Osteocyte (in vitro differentiated cells): Measurements from ENCODE around the gene PAEP. TPM values are rescaled to one million over a fixed set of nuclear protein-coding genes. Genes with fewer than 3 reads are reported as not detected.

Experiments
- DNase-seq: peaks from one replicate; pipeline ENCODE4 v3.0.0; 2021; ENCODE audit warnings: mixed read lengths; ENCODE audit not compliant: unreplicated experiment; ENCODE audit errors: extremely low spot score
- H3K27ac Mint-ChIP-seq: one replicate; pipeline ENCODE4 v1.8.0; 2021; ENCODE audit warnings: mild to moderate bottlenecking, mixed read lengths; ENCODE audit not compliant: unreplicated experiment
- H3K27me3 Mint-ChIP-seq: one replicate; pipeline ENCODE4 v1.8.0; 2021; ENCODE audit warnings: mixed read lengths; ENCODE audit not compliant: unreplicated experiment
- H3K36me3 Mint-ChIP-seq: one replicate; pipeline ENCODE4 v1.8.0; 2021; ENCODE audit warnings: mixed read lengths; ENCODE audit not compliant: unreplicated experiment
- H3K4me1 Mint-ChIP-seq: one replicate; pipeline ENCODE4 v1.8.0; 2021; ENCODE audit warnings: mixed read lengths; ENCODE audit not compliant: unreplicated experiment
- H3K4me3 Mint-ChIP-seq: one replicate; pipeline ENCODE4 v1.8.0; 2021; ENCODE audit warnings: mild to moderate bottlenecking, moderate library complexity, mixed read lengths; ENCODE audit not compliant: unreplicated experiment
- H3K9me3 Mint-ChIP-seq: one replicate; pipeline ENCODE4 v1.8.0; 2021; ENCODE audit warnings: mixed read lengths; ENCODE audit not compliant: unreplicated experiment
- CTCF ChIP-seq: fragments of 200-600 bp; sonication (generic); IDR thresholded peaks from 2 replicates; pipeline ENCODE4 v1.5.0; 2021; ENCODE audit warnings: antibody characterized with exemption, mild to moderate bottlenecking, moderate library complexity
- total RNA-seq: library from RNA; stranded (reverse); gene quantifications from 2 replicates; pipeline ENCODE4 v1.2.1, GENCODE V29; 2021

The PAEP gene
- total RNA-seq, 1 donor from 2014 or later = not detected

- Mint-ChIP-seq H3K4me3 (no peak overlapping the region), H3K9me3 (peaks cover 5% of the 10 kb centered on the region), H3K36me3 (no peaks in the 10 kb centered on the region), H3K27me3 (peaks cover 3% of the 10 kb centered on the region), H3K4me1 (no peaks in the 10 kb centered on the region), H3K27ac (no peak overlapping the region)
- no peak for TF ChIP-seq CTCF
- no peak for DNase-seq
Measured at GRCh38 chr9:135554718-135555117, 6.8 kb upstream of the PAEP start.

- TF ChIP-seq CTCF = no peak
- Mint-ChIP-seq H3K4me3 (no peak overlapping the region), H3K27me3 (peaks cover 3% of the 10 kb centered on the region), H3K9me3 (peaks cover 5% of the 10 kb centered on the region), H3K36me3 (no peaks in the 10 kb centered on the region), H3K27ac (no peak overlapping the region), H3K4me1 (no peaks in the 10 kb centered on the region)
- no peak for DNase-seq
Measured at GRCh38 chr9:135555203-135555602, 6.4 kb upstream of the PAEP start.

GRCh38 chr9:135555910-135556309, 5.6 kb upstream of the PAEP start:
- no peaks in the 10 kb centered on the region for H3K4me1 Mint-ChIP-seq
- H3K9me3 Mint-ChIP-seq = peaks cover 5% of the 10 kb centered on the region
- DNase-seq = no peak
- no peak for TF ChIP-seq CTCF
- H3K27ac Mint-ChIP-seq = no peak overlapping the region
- H3K4me3 Mint-ChIP-seq = no peak overlapping the region
- H3K36me3 Mint-ChIP-seq = no peaks in the 10 kb centered on the region
- peaks cover 3% of the 10 kb centered on the region for H3K27me3 Mint-ChIP-seq

GRCh38 chr9:135559606-135560005, 1.9 kb upstream of the PAEP start:
- Mint-ChIP-seq H3K36me3 (no peaks in the 10 kb centered on the region), H3K27me3 (peaks cover 3% of the 10 kb centered on the region)
- no peak for TF ChIP-seq CTCF

GRCh38 chr9:135562235-135562745, 734 bp downstream of the PAEP start:
- no peaks in the 10 kb centered on the region for H3K27me3 Mint-ChIP-seq
- no peaks in the 10 kb centered on the region for H3K4me1 Mint-ChIP-seq
- no peak overlapping the region for H3K4me3 Mint-ChIP-seq
- no peak for DNase-seq
- TF ChIP-seq CTCF = no peak
- H3K27ac Mint-ChIP-seq = no peak overlapping the region
- H3K36me3 Mint-ChIP-seq = no peaks in the 10 kb centered on the region
- H3K9me3 Mint-ChIP-seq = no peaks in the 10 kb centered on the region

More at GRCh38 chr9:135559606-135560005, 1.9 kb upstream of the PAEP start:
- Mint-ChIP-seq H3K27ac (no peak overlapping the region), H3K4me1 (no peaks in the 10 kb centered on the region), H3K9me3 (peaks cover 5% of the 10 kb centered on the region), H3K4me3 (no peak overlapping the region)
- no peak for DNase-seq
